Measurements from ENCODE around the gene NUMA1.

- TF ChIP-seq, protein P1, sequence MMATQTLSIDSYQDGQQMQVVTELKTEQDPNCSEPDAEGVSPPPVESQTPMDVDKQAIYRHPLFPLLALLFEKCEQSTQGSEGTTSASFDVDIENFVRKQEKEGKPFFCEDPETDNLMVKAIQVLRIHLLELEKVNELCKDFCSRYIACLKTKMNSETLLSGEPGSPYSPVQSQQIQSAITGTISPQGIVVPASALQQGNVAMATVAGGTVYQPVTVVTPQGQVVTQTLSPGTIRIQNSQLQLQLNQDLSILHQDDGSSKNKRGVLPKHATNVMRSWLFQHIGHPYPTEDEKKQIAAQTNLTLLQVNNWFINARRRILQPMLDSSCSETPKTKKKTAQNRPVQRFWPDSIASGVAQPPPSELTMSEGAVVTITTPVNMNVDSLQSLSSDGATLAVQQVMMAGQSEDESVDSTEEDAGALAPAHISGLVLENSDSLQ (IDR thresholded peaks at IDR 0.05) = no peak
- TF ChIP-seq ZNF384 (IDR thresholded peaks at IDR 0.05) (no peak), BHLHE40 (IDR thresholded peaks at IDR 0.05; ENCODE audit: borderline replicate concordance) (no peak), SP1 (IDR thresholded peaks at IDR 0.05) (no peak), FOXK2 (IDR thresholded peaks at IDR 0.05) (no peak), FOXM1 (IDR thresholded peaks at IDR 0.05; ENCODE audit: borderline replicate concordance) (no peak), HDGF (IDR thresholded peaks at IDR 0.05; ENCODE audit: borderline replicate concordance) (no peak), NFRKB (IDR thresholded peaks at IDR 0.05) (no peak), ELF4 (IDR thresholded peaks at IDR 0.05) (no peak), TARDBP (IDR thresholded peaks at IDR 0.05) (no peak), LEF1 (IDR thresholded peaks at IDR 0.05; ENCODE audit: borderline replicate concordance) (no peak), SUZ12 (IDR thresholded peaks at IDR 0.05) (no peak), CTBP1 (IDR thresholded peaks at IDR 0.05; ENCODE audit: borderline replicate concordance) (no peak), L3MBTL2 (conservative IDR thresholded peaks at IDR 0.05) (no peak)
Observed at GRCh38 chr11:72012091-72012630, 68.2 kb downstream of the NUMA1 start.

Measured in HEK293T (cell line).